Neural progenitor cell (in vitro differentiated cells): Measurements from ENCODE around the gene CDH13. TPM values are rescaled to one million over a fixed set of nuclear protein-coding genes. Genes with fewer than 3 reads are reported as not detected.

ENCODE experiments used
- DNase-seq: peaks from one replicate; pipeline ENCODE4 v3.0.0-alpha.2; 2016; ENCODE audit warnings: low spot score
- H2AFZ ChIP-seq: fragments of 200-600 bp; sonication (generic); replicated peaks from 2 replicates; pipeline ENCODE4 v1.6.1; 2016; ENCODE audit warnings: antibody characterized with exemption
- H3F3A ChIP-seq: fragments of 200-600 bp; sonication (generic); 2 replicates; pipeline ENCODE4 v1.6.1; 2016; ENCODE audit warnings: antibody characterized with exemption, low read depth
- H3K27ac ChIP-seq: fragments of 200-600 bp; sonication (generic); 2 replicates; pipeline ENCODE4 v1.5.1; 2016; ENCODE audit warnings: mild to moderate bottlenecking
- H3K27me3 ChIP-seq: fragments of 200-600 bp; sonication (generic); 2 replicates; pipeline ENCODE4 v1.6.1; 2016; ENCODE audit warnings: mild to moderate bottlenecking, moderate library complexity
- H3K36me3 ChIP-seq: fragments of 200-600 bp; sonication (generic); 2 replicates; pipeline ENCODE4 v1.5.1; 2016
- H3K4me1 ChIP-seq: fragments of 200-600 bp; sonication (generic); 2 replicates; pipeline ENCODE4 v1.6.1; 2016; ENCODE audit warnings: mixed run types
- H3K4me2 ChIP-seq: fragments of 200-600 bp; sonication (generic); 2 replicates; pipeline ENCODE4 v1.6.1; 2016
- H3K4me3 ChIP-seq: fragments of 200-600 bp; sonication (generic); 2 replicates; pipeline ENCODE4 v1.5.1; 2016
- H3K79me2 ChIP-seq: fragments of 200-600 bp; sonication (generic); 2 replicates; pipeline ENCODE4 v1.6.1; 2016; ENCODE audit warnings: low read depth
- H3K9ac ChIP-seq: fragments of 200-600 bp; sonication (generic); 2 replicates; pipeline ENCODE4 v1.6.1; 2016
- H3K9me3 ChIP-seq: fragments of 200-600 bp; sonication (generic); 2 replicates; pipeline ENCODE4 v1.5.1; 2016; ENCODE audit warnings: low read depth
- H4K20me1 ChIP-seq: fragments of 200-600 bp; sonication (generic); 2 replicates; pipeline ENCODE4 v1.6.1; 2016; ENCODE audit warnings: low read depth
- H3K27ac Mint-ChIP-seq: 3 replicates; pipeline ENCODE4 v1.8.0; 2021; ENCODE audit warnings: mixed read lengths
- H3K27me3 Mint-ChIP-seq: 2 replicates; pipeline ENCODE4 v1.8.0; 2022; ENCODE audit warnings: low read depth, mild to moderate bottlenecking, inconsistent platforms, moderate library complexity, mixed read lengths; ENCODE audit not compliant: insufficient read depth
- H3K36me3 Mint-ChIP-seq: 3 replicates; pipeline ENCODE4 v1.8.0; 2021; ENCODE audit warnings: mixed read lengths
- H3K4me1 Mint-ChIP-seq: 3 replicates; pipeline ENCODE4 v1.8.0; 2021; ENCODE audit warnings: mixed read lengths
- H3K4me3 Mint-ChIP-seq: 3 replicates; pipeline ENCODE4 v1.8.0; 2021; ENCODE audit warnings: mild to moderate bottlenecking, moderate library complexity, mixed read lengths
- H3K9me3 Mint-ChIP-seq: 3 replicates; pipeline ENCODE4 v1.8.0; 2020; ENCODE audit warnings: mixed read lengths
- EZH2 ChIP-seq: fragments of 200-600 bp; sonication (generic); IDR thresholded peaks from 2 replicates; pipeline ENCODE4 v1.6.1; 2017; ENCODE audit warnings: antibody characterized with exemption, mild to moderate bottlenecking, moderate library complexity
- EZH2phosphoT487 ChIP-seq: fragments of 200-600 bp; sonication (generic); IDR thresholded peaks from 2 replicates; pipeline ENCODE4 v1.6.1; 2017; ENCODE audit warnings: antibody characterized with exemption
- total RNA-seq: library from RNA; depleted of rRNA; stranded (reverse); fragments of >200 nt; gene quantifications from 2 replicates; pipeline ENCODE4 v1.2.3, GENCODE V29; 2015; ENCODE audit warnings: low replicate concordance
- TF ChIP-seq, protein P1 (sequence below): fragments of 200-600 bp; sonication (generic); IDR thresholded peaks from 2 replicates; pipeline ENCODE4 v1.5.1; 2017; ENCODE audit warnings: antibody characterized with exemption, mild to moderate bottlenecking

The CDH13 gene
- total RNA-seq, 1 donor from 2014 or later = 3.0 TPM

DNA sequence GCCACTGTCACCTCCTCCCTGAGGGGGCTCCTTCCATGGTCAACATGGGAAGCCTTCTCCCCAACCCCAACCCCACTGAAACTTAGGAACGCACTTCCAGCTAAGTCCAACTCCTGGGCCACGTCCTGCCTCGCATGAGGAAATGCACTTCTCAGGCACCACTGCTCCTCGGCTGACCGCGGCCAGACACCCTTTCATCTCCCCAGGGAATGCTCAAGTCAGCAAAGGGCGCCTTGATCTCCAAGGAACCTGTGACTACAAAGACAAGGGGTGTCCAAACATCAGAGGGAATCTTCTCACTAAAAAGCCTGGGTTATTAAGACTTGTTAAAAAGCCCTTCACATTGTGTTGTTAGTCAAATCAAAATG lies 1056.1 kb downstream of the CDH13 start:
- no peak overlapping the region for H3K27ac ChIP-seq
- TF ChIP-seq EZH2phosphoT487 = no peak
- H3K9me3 ChIP-seq = no peaks in the 10 kb centered on the region
- H3K27me3 ChIP-seq = no peaks in the 10 kb centered on the region
- H3K36me3 ChIP-seq = no peaks in the 10 kb centered on the region
- H3K9me3 Mint-ChIP-seq = no peaks in the 10 kb centered on the region
- peaks cover 10% of the 10 kb centered on the region for H3K4me1 ChIP-seq
- no peak for DNase-seq
- no peak overlapping the region for H3K9ac ChIP-seq
- no peak overlapping the region for H3K4me2 ChIP-seq
- H3K4me3 Mint-ChIP-seq = no peak overlapping the region
- peak overlapping the region; percentile 15 for H3K27ac Mint-ChIP-seq
- no peaks in the 10 kb centered on the region for H3F3A ChIP-seq
- H3K4me1 Mint-ChIP-seq = peaks cover 32% of the 10 kb centered on the region
- no peak overlapping the region for H3K4me3 ChIP-seq
- H3K79me2 ChIP-seq = no peaks in the 10 kb centered on the region
- no peaks in the 10 kb centered on the region for H4K20me1 ChIP-seq
- H3K36me3 Mint-ChIP-seq = no peaks in the 10 kb centered on the region
- no peak overlapping the region for H2AFZ ChIP-seq
- H3K27me3 Mint-ChIP-seq = no peaks in the 10 kb centered on the region

DNA sequence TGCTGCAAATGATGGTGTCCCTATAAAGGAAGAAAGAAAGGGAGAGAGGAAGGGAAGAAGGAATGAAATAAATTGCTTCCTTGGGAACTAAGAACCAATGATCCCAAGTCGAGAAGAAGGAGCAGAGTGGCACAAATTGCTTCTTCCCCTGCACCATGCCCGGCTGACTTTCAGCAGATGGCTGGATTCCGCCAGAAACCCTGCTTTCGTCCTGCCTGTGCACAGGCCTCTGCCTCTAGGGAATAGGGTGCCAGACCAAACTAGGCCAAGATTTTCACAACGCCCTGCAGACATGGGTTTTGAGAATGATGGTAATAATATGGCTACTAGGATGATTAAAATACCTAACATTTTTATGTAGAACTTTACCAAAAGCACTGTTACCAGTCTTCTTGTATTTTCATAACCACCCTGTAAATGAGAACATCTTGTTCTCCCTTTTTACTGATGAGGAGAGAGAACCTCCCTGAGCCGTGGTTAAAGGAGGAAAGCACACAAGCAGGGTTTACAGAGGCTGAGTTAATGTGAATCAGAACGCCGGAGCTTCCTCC lies 1058.9 kb downstream of the CDH13 start:
- no peaks in the 10 kb centered on the region for H3K9me3 ChIP-seq
- no peak for TF ChIP-seq EZH2phosphoT487
- no peak for TF ChIP-seq EZH2
- TF ChIP-seq, protein P1, sequence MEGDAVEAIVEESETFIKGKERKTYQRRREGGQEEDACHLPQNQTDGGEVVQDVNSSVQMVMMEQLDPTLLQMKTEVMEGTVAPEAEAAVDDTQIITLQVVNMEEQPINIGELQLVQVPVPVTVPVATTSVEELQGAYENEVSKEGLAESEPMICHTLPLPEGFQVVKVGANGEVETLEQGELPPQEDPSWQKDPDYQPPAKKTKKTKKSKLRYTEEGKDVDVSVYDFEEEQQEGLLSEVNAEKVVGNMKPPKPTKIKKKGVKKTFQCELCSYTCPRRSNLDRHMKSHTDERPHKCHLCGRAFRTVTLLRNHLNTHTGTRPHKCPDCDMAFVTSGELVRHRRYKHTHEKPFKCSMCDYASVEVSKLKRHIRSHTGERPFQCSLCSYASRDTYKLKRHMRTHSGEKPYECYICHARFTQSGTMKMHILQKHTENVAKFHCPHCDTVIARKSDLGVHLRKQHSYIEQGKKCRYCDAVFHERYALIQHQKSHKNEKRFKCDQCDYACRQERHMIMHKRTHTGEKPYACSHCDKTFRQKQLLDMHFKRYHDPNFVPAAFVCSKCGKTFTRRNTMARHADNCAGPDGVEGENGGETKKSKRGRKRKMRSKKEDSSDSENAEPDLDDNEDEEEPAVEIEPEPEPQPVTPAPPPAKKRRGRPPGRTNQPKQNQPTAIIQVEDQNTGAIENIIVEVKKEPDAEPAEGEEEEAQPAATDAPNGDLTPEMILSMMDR = no peak

DNA sequence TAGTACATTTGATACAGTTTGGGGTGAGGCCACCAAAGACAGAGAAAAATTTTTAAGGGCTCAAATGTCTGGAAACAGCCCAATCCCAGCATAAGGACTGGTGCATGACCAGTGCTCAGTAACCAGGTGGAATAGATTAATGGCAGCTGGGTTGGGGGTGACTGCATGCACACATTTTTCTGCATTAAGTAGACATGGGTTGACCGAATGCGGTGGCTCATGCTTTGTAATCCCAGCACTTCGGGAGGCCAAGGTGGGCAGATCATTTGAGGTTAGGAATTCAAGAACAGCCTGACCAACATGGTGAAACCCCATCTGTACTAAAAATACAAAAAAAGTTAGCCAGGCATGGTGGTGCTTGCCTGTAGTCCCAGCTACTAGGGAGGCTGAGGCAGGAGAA lies 1060.0 kb downstream of the CDH13 start:
- Histone ChIP-seq H3K4me3 (no peak overlapping the region), H3K79me2 (no peaks in the 10 kb centered on the region), H3F3A (no peaks in the 10 kb centered on the region), H3K4me1 (peaks cover 6% of the 10 kb centered on the region), H4K20me1 (no peaks in the 10 kb centered on the region), H2AFZ (no peak overlapping the region), H3K9ac (no peak overlapping the region), H3K4me2 (no peak overlapping the region), H3K9me3 (no peaks in the 10 kb centered on the region), H3K27me3 (no peaks in the 10 kb centered on the region), H3K36me3 (no peaks in the 10 kb centered on the region), H3K27ac (no peak overlapping the region)
- H3K4me1 Mint-ChIP-seq = peaks cover 18% of the 10 kb centered on the region
- no peak overlapping the region for H3K4me3 Mint-ChIP-seq
- DNase-seq = no peak
- no peaks in the 10 kb centered on the region for H3K27me3 Mint-ChIP-seq
- no peaks in the 10 kb centered on the region for H3K36me3 Mint-ChIP-seq
- H3K27ac Mint-ChIP-seq = no peak overlapping the region
- no peaks in the 10 kb centered on the region for H3K9me3 Mint-ChIP-seq
- TF ChIP-seq EZH2 (no peak), EZH2phosphoT487 (no peak)
- TF ChIP-seq, protein P1 = no peak

More for the DNA sequence above, 1058.9 kb downstream of the CDH13 start:
- Histone ChIP-seq H3F3A (no peaks in the 10 kb centered on the region), H3K27ac (no peak overlapping the region), H3K4me3 (no peak overlapping the region), H3K4me2 (no peak overlapping the region), H3K27me3 (no peaks in the 10 kb centered on the region), H3K36me3 (no peaks in the 10 kb centered on the region), H2AFZ (no peak overlapping the region), H3K4me1 (peaks cover 10% of the 10 kb centered on the region), H3K9ac (no peak overlapping the region), H3K79me2 (no peaks in the 10 kb centered on the region), H4K20me1 (no peaks in the 10 kb centered on the region)
- Mint-ChIP-seq H3K4me3 (no peak overlapping the region), H3K9me3 (no peaks in the 10 kb centered on the region), H3K36me3 (no peaks in the 10 kb centered on the region), H3K27me3 (no peaks in the 10 kb centered on the region), H3K4me1 (peaks cover 29% of the 10 kb centered on the region), H3K27ac (no peak overlapping the region)
- DNase-seq = no peak

DNA sequence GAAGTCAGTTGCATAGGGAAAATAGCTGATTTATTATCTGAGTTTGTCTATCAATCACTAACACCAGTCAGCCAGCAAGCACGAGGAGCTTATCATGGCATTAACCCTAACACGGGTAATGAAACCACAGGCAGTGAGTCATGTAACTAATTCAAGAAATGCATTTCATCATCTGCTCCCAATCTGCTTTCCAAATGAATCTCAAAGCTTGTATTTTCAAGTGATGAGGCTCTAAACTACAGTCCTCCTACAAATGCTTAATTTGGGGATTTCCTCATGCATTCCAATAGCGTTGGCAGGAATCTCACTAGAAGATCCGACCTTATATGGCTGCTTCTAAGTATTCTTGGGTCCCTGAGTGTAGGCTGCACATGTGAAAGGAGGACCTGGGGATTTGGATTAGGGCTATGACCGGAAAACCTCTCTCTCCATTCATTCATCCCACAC lies 1062.6 kb downstream of the CDH13 start:
- Histone ChIP-seq H2AFZ (no peak overlapping the region), H3K79me2 (no peaks in the 10 kb centered on the region), H3K36me3 (no peaks in the 10 kb centered on the region), H3K9me3 (no peaks in the 10 kb centered on the region), H3K4me1 (no peaks in the 10 kb centered on the region), H3K27ac (no peak overlapping the region), H3K4me2 (no peak overlapping the region), H3K4me3 (no peak overlapping the region), H3K27me3 (no peaks in the 10 kb centered on the region), H3K9ac (no peak overlapping the region), H3F3A (no peaks in the 10 kb centered on the region), H4K20me1 (no peaks in the 10 kb centered on the region)
- Mint-ChIP-seq H3K4me3 (no peak overlapping the region), H3K36me3 (no peaks in the 10 kb centered on the region), H3K27me3 (no peaks in the 10 kb centered on the region), H3K27ac (no peak overlapping the region), H3K4me1 (no peaks in the 10 kb centered on the region), H3K9me3 (no peaks in the 10 kb centered on the region)
- TF ChIP-seq EZH2phosphoT487 (no peak), EZH2 (no peak)
- TF ChIP-seq, protein P1 = no peak
- DNase-seq = no peak
